Kidney epithelial cell (primary cell): ENCODE results near the gene OPRL1. TPM values are rescaled to one million over a fixed set of nuclear protein-coding genes. Genes with fewer than 3 reads are reported as not detected.

ENCODE experiments used
- DNase-seq: peaks from one replicate; pipeline ENCODE4 v3.0.0-alpha.2; 2010; ENCODE audit warnings: low read depth
- H3K27me3 ChIP-seq: 2 replicates; pipeline ENCODE4 v1.6.0; 2011; ENCODE audit warnings: low read length; ENCODE audit not compliant: control insufficient read depth, insufficient read depth
- H3K36me3 ChIP-seq: 2 replicates; pipeline ENCODE4 v1.5.1; 2011; ENCODE audit warnings: low read length; ENCODE audit not compliant: control insufficient read depth, insufficient read depth
- H3K4me3 ChIP-seq: 2 replicates; pipeline ENCODE4 v1.5.1; 2011; ENCODE audit warnings: low read depth, mild to moderate bottlenecking, control low read depth, low read length
- total RNA-seq: library from RNA; depleted of rRNA; stranded (reverse); fragments of >200 nt; gene quantifications from 2 replicates; pipeline ENCODE4 v1.2.3, GENCODE V29; 2015
- TF ChIP-seq, protein P1 (sequence below): IDR thresholded peaks from 2 replicates; pipeline ENCODE4 v1.5.1; 2011; ENCODE audit warnings: mild to moderate bottlenecking, moderate library complexity, low read length, control low read depth, inconsistent platforms; ENCODE audit not compliant: insufficient read depth, poor library complexity, severe bottlenecking

Gene OPRL1
- total RNA-seq, 1 donor from 2014 or later: 0.21 TPM

DNA sequence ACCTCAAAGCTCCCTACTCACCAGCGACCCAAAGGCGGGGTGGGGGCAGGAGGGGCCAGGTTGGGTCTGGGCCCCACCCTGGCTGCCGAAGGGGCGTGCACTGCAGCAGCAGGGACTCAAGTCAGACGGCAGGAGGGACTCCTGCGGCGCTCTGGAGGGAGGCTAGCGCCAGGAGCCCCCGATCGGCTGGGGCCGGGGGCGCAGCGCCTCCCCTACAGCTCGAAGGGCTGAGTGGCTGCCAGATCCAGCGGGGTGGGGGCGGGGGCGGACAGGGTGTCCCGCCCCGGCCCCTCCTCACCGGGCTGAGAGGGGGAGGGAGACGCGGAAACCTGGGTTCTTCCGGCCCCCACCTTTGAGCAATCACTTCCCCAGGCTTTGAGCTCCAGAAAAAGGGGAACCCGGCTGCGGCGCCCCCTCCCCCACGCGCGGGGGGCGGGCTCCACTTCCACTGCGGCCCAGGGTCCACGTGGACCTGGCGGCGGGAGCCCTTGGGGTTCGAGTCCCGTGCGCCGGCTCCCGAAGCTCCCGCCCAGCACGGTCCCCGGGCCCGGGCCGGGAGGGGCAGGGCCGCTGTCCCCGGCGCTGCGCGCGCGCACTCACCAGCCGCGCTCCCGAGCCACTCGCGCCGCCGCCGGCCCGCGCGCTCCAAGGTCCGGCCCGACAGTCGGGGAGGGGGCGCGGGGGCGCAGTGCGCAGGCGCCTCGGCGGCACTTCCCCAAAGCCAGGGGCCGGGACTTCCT is 439 bp upstream of the OPRL1 start, which contains the start of gene RGS19:
RGS19 (minus strand) TSS at position 246 of the 740 bp plus-strand sequence. CDS start 2,632 bp downstream, outside the sequence.
- Histone ChIP-seq H3K4me3 (peak within 1 kb of the TSS; percentile 56), H3K27me3 (peaks cover 24% of the 10 kb centered on the region), H3K36me3 (no peaks in the 10 kb centered on the region)
- TF ChIP-seq, protein P1, sequence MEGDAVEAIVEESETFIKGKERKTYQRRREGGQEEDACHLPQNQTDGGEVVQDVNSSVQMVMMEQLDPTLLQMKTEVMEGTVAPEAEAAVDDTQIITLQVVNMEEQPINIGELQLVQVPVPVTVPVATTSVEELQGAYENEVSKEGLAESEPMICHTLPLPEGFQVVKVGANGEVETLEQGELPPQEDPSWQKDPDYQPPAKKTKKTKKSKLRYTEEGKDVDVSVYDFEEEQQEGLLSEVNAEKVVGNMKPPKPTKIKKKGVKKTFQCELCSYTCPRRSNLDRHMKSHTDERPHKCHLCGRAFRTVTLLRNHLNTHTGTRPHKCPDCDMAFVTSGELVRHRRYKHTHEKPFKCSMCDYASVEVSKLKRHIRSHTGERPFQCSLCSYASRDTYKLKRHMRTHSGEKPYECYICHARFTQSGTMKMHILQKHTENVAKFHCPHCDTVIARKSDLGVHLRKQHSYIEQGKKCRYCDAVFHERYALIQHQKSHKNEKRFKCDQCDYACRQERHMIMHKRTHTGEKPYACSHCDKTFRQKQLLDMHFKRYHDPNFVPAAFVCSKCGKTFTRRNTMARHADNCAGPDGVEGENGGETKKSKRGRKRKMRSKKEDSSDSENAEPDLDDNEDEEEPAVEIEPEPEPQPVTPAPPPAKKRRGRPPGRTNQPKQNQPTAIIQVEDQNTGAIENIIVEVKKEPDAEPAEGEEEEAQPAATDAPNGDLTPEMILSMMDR: no peak
- DNase-seq: no peak

DNA sequence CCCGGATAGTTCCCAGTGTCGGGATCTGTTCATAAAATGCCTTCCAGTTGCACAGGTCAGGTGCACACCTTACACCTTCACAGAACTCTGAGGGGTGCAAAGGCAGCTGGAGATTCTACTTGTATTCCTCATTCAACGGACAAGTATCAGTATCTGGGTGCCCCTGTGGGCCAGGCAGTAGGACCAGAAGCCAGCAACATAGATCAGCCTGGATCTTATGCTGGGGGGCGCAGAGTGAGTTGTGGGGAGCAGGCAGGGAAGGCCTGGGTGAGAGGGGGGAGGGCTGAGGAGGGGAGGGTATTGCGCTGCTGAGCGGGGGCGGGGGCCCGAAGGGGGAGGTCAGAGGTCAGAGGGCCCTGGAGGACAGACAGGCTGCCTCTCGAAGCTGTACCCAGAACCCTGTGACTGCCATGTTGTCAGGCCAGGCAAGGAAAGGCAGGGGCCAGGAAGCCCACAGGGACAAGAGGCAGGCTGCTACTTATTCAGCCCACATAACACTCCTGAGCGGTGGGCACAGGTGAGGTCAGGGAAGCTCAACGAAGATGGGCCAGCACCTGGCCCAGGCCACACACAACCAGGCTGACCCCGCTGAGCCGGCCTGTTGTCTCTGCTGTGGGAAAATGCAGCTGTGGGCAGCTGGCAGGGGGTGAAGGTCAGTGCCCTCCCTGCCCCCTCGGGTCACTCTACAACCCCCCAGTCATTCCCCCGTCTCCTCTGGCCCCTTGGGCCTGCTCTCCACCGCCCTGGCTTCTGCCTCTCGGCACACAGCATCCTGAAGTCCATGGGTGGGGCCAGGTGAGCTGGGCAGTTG is 1.1 kb downstream of the OPRL1 start:
- DNase-seq: no peak
- Histone ChIP-seq H3K36me3 (no peaks in the 10 kb centered on the region), H3K27me3 (peaks cover 39% of the 10 kb centered on the region), H3K4me3 (no peak overlapping the region)
- TF ChIP-seq, protein P1: no peak

DNA sequence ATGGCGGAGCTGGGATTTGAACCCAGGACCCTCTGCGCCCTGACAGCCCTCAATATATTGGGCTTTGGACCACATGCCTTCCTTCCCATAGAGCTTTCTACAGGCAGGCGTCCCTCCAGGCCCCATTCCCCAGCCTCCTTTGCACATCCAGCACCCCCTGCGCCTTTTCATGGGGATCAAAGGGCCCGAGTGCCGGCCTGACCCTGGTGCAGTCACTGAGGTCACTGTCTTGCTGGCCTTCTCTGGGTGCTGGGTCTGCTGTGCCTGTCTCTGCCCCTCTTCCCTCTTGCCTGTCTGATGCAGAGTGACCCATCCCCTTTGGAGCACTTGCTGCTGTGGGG is 1.7 kb downstream of the OPRL1 start:
- TF ChIP-seq, protein P1: no peak
- DNase-seq: no peak
- H3K27me3 ChIP-seq: peaks cover 39% of the 10 kb centered on the region
- H3K36me3 ChIP-seq: no peaks in the 10 kb centered on the region
- no peak overlapping the region for H3K4me3 ChIP-seq

DNA sequence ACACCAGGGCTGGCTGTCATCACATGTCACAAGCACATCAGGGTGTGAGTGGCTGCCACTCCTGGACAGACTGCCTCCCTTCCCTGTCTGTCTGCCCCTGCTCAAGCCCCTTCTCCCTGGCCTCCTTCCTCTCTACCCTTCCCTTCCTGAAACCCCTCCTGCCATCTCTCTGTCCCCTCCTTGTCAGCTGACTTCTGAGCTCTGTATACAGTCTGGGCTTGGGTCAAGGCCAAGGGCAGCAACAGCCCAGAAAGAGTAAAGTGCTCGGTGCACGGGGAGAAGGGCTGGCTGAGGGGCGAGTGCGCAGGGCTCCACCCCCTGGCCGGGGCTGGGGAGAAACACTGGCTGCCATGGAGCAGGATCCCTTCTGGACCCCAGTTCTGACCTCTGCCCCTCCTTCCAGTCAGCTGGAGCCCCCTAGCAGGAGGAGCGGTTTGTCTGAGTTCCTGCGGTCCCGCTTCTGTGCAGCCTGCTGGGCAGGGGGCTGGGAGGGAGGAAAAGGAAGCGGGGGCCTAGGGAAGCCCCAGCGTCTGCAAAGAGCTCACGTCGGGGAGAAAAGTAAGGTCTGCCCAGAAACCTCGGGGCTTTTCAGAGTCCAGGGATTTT is 2.3 kb downstream of the OPRL1 start:
- Histone ChIP-seq H3K27me3 (peaks cover 42% of the 10 kb centered on the region), H3K4me3 (no peak overlapping the region), H3K36me3 (no peaks in the 10 kb centered on the region)
- TF ChIP-seq, protein P1: no peak
- no peak for DNase-seq

DNA sequence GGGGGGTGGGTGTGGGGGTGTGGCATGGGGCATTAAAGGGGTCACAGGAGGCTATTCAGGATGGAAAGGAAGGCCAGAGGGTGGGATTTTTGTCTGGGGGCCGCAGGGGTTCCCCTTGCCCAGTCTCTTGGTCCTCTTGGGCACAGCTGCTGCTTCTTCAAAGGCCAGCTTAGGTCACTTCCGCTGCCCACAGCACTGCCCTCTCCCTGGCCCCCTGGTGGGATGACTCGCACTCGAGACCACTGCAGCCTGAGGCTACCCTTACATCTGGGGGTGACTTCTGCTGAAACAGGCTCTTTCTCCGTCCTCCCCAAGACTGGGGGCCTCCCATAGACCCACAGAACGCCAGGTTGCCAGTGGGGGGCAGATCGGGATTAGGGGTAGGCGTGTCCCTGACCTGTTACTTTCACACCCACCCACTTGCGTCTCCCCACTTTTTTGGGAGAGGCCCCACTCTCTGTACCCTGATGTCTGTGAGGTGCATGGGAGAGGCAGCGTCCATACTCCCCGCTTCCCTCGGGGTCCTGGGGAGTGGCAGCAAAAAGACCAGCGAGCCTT is 3.0 kb downstream of the OPRL1 start:
- Histone ChIP-seq H3K4me3 (peak overlapping the region; percentile 4), H3K36me3 (no peaks in the 10 kb centered on the region), H3K27me3 (peaks cover 45% of the 10 kb centered on the region)
- TF ChIP-seq, protein P1: no peak
- DNase-seq: no peak
